H9 (cell line): ENCODE data around the gene SOX18. TPM values are rescaled to one million over a fixed set of nuclear protein-coding genes. Genes with fewer than 3 reads are reported as not detected.

Source experiments
- DNase-seq: peaks from one replicate; pipeline ENCODE4 v3.0.0-alpha.2; 2017
- H2AFZ ChIP-seq: one replicate; pipeline ENCODE4 v1.6.1; 2013; ENCODE audit warnings: mild to moderate bottlenecking, low read length, control low read depth, moderate library complexity
- H2AK5ac ChIP-seq: 2 replicates; pipeline ENCODE4 v1.6.1; 2013; ENCODE audit warnings: low read length, control low read depth, mixed read lengths; ENCODE audit not compliant: insufficient read length
- H2BK120ac ChIP-seq: one replicate; pipeline ENCODE4 v1.6.1; 2013; ENCODE audit warnings: low read depth, mild to moderate bottlenecking, low read length, control low read depth, inconsistent platforms; ENCODE audit not compliant: poor library complexity, severe bottlenecking
- H2BK12ac ChIP-seq: 2 replicates; pipeline ENCODE4 v1.6.1; 2013; ENCODE audit warnings: low read length, control low read depth, mixed read lengths, low read depth; ENCODE audit not compliant: insufficient read length
- H2BK15ac ChIP-seq: 2 replicates; pipeline ENCODE4 v1.6.1; 2013; ENCODE audit warnings: low read depth, low read length, control low read depth
- H2BK20ac ChIP-seq: one replicate; pipeline ENCODE4 v1.6.1; 2013; ENCODE audit warnings: low read depth, mild to moderate bottlenecking, low read length, control low read depth, inconsistent platforms; ENCODE audit not compliant: poor library complexity, severe bottlenecking
- H2BK5ac ChIP-seq: 2 replicates; pipeline ENCODE4 v1.6.1; 2013; ENCODE audit warnings: low read length, control low read depth, mixed read lengths; ENCODE audit not compliant: insufficient read length
- H3K14ac ChIP-seq: 2 replicates; pipeline ENCODE4 v1.6.1; 2013; ENCODE audit warnings: low read length, control low read depth; ENCODE audit not compliant: insufficient read depth
- H3K18ac ChIP-seq: 2 replicates; pipeline ENCODE4 v1.6.1; 2013; ENCODE audit warnings: low read depth, mild to moderate bottlenecking, mixed read lengths, low read length, control low read depth; ENCODE audit not compliant: insufficient read length
- H3K23ac ChIP-seq: 2 replicates; pipeline ENCODE4 v1.6.1; 2013; ENCODE audit warnings: low read length, control low read depth, mixed read lengths, low read depth; ENCODE audit not compliant: insufficient read length
- H3K23me2 ChIP-seq: 2 replicates; pipeline ENCODE4 v1.6.1; 2013; ENCODE audit warnings: low read depth, mild to moderate bottlenecking, mixed read lengths, low read length, control low read depth; ENCODE audit not compliant: insufficient read length, poor library complexity, severe bottlenecking
- H3K27ac ChIP-seq: 2 replicates; pipeline ENCODE4 v1.5.1; 2013; ENCODE audit warnings: low read length, control low read depth, mixed read lengths, low read depth; ENCODE audit not compliant: insufficient read length
- H3K27me3 ChIP-seq: 2 replicates; pipeline ENCODE4 v1.6.1; 2013; ENCODE audit warnings: low read length, control low read depth, inconsistent platforms; ENCODE audit not compliant: insufficient read depth
- H3K4ac ChIP-seq: 2 replicates; pipeline ENCODE4 v1.6.1; 2013; ENCODE audit warnings: low read depth, mild to moderate bottlenecking, control low read depth, inconsistent platforms, low read length, moderate library complexity
- H3K4me1 ChIP-seq: 2 replicates; pipeline ENCODE4 v1.6.1; 2013; ENCODE audit warnings: low read length, control low read depth, inconsistent platforms; ENCODE audit not compliant: insufficient read depth
- H3K4me2 ChIP-seq: 2 replicates; pipeline ENCODE4 v1.6.1; 2013; ENCODE audit warnings: low read length, control low read depth, mixed read lengths; ENCODE audit not compliant: insufficient read length, insufficient read depth
- H3K56ac ChIP-seq: 2 replicates; pipeline ENCODE4 v1.6.1; 2013; ENCODE audit warnings: low read depth, mild to moderate bottlenecking, mixed read lengths, low read length, control low read depth; ENCODE audit not compliant: insufficient read length
- H3K79me1 ChIP-seq: 2 replicates; pipeline ENCODE4 v1.6.1; 2013; ENCODE audit warnings: low read depth, mild to moderate bottlenecking, moderate library complexity, low read length, control low read depth, inconsistent platforms; ENCODE audit not compliant: insufficient read depth, poor library complexity, severe bottlenecking
- H3K79me2 ChIP-seq: 2 replicates; pipeline ENCODE4 v1.6.1; 2013; ENCODE audit warnings: low read length, control low read depth, inconsistent platforms; ENCODE audit not compliant: insufficient read depth
- H3K9ac ChIP-seq: 2 replicates; pipeline ENCODE4 v1.6.1; 2013; ENCODE audit warnings: low read length, control low read depth, mixed read lengths; ENCODE audit not compliant: insufficient read length; ENCODE audit errors: extremely low read depth
- H3K9me3 ChIP-seq: one replicate; pipeline ENCODE4 v1.6.1; 2013; ENCODE audit warnings: low read depth, low read length, inconsistent platforms; ENCODE audit not compliant: control insufficient read depth
- H3T11ph ChIP-seq: one replicate; pipeline ENCODE4 v1.6.1; 2013; ENCODE audit warnings: mild to moderate bottlenecking, low read length, control low read depth, inconsistent platforms
- H4K20me1 ChIP-seq: one replicate; pipeline ENCODE4 v1.6.1; 2013; ENCODE audit not compliant: control insufficient read depth, insufficient read length, insufficient read depth
- H4K5ac ChIP-seq: 2 replicates; pipeline ENCODE4 v1.6.1; 2013; ENCODE audit warnings: low read depth, mild to moderate bottlenecking, mixed read lengths, low read length, control low read depth; ENCODE audit not compliant: insufficient read length
- H4K8ac ChIP-seq: replicated peaks from 2 replicates; pipeline ENCODE4 v1.6.1; 2013; ENCODE audit warnings: low read length, control low read depth, mixed read lengths, low read depth; ENCODE audit not compliant: insufficient read length
- H4K91ac ChIP-seq: 2 replicates; pipeline ENCODE4 v1.6.1; 2013; ENCODE audit warnings: low read depth, mild to moderate bottlenecking, moderate library complexity, mixed read lengths, low read length, control low read depth; ENCODE audit not compliant: insufficient read length
- H3K27ac Mint-ChIP-seq, 3 experiments: 2 replicates in 2 of 3; 3 replicates in 1 of 3; pipeline ENCODE4 v1.8.0; 2020 to 2021; ENCODE audit warnings: mixed read lengths in 3 of 3, mild to moderate bottlenecking in 1 of 3, moderate library complexity in 1 of 3
- H3K27me3 Mint-ChIP-seq: 2 replicates; pipeline ENCODE4 v1.8.0; 2021; ENCODE audit warnings: low read depth, mild to moderate bottlenecking, moderate library complexity, mixed read lengths
- H3K36me3 Mint-ChIP-seq, 3 experiments: 2 replicates in 2 of 3; 3 replicates in 1 of 3; pipeline ENCODE4 v1.8.0; 2020 to 2021; ENCODE audit warnings: low read depth in 3 of 3, mixed read lengths in 3 of 3; ENCODE audit not compliant: insufficient read depth in 1 of 3
- H3K4me1 Mint-ChIP-seq, 2 experiments: 2 replicates each; pipeline ENCODE4 v1.8.0; 2020; ENCODE audit warnings: mixed read lengths in 2 of 2
- H3K4me3 Mint-ChIP-seq, 2 experiments: 2 replicates in 1 of 2; 3 replicates in 1 of 2; pipeline ENCODE4 v1.8.0; 2020 to 2021; ENCODE audit warnings: mild to moderate bottlenecking in 2 of 2, mixed read lengths in 2 of 2, moderate library complexity in 1 of 2
- H3K9me3 Mint-ChIP-seq, 2 experiments: 2 replicates in 1 of 2; 3 replicates in 1 of 2; pipeline ENCODE4 v1.8.0; 2020; ENCODE audit warnings: mild to moderate bottlenecking in 2 of 2, mixed read lengths in 2 of 2, moderate library complexity in 1 of 2
- CTCF ChIP-seq: fragments of 200-600 bp; sonication (generic); conservative IDR thresholded peaks from 3 replicates; pipeline ENCODE4 v1.8.0; 2021; ENCODE audit warnings: antibody characterized with exemption, mild to moderate bottlenecking
- WGBS: extraction: QIAGEN DNeasy Blood & Tissue Kit; methylation state at CpG from one replicate; pipeline ENCODE4 v1.1.7; 2013; ENCODE audit warnings: missing lambda C conversion rate, low lambda C conversion rate, mixed read lengths; ENCODE audit not compliant: insufficient read length; ENCODE audit errors: extremely low coverage; 5-methylcytosine and 5-hydroxymethylcytosine counted together
- total RNA-seq: library from RNA; stranded (reverse); gene quantifications from 2 replicates; pipeline ENCODE4 v1.2.1, GENCODE V29; 2021

The SOX18 gene
- total RNA-seq, 1 experiment from 2014 or later, result 2.0 TPM

- peak within 1 kb of the TSS; percentile 49 for H3K4me2 ChIP-seq
- no peak within 1 kb of the TSS for H2BK15ac ChIP-seq
- no peaks in the 10 kb centered on the region for H3K9me3 Mint-ChIP-seq
- H3K18ac ChIP-seq, result no peak within 1 kb of the TSS
- DNase-seq, result peak; percentile 93
- H3K27me3 ChIP-seq, result no peaks in the 10 kb centered on the region
- WGBS, result no CpG with 5 or more reads among the region's 85 CpGs
- no peak within 1 kb of the TSS for H3K9ac ChIP-seq
- H3K27me3 Mint-ChIP-seq, result peaks cover 5% of the 10 kb centered on the region
- no peaks in the 10 kb centered on the region; a peak in 1 of 7 replicates for H3K36me3 Mint-ChIP-seq
- H4K5ac ChIP-seq, result no peak within 1 kb of the TSS
- no peak within 1 kb of the TSS for H2BK12ac ChIP-seq
- no peak within 1 kb of the TSS for H2BK120ac ChIP-seq
- no peak within 1 kb of the TSS for H2BK5ac ChIP-seq
- no peaks in the 10 kb centered on the region for H3K79me1 ChIP-seq
- H3K27ac ChIP-seq, result no peak within 1 kb of the TSS
- H2BK20ac ChIP-seq, result no peak within 1 kb of the TSS
- H3K23me2 ChIP-seq, result peaks cover 6% of the 10 kb centered on the region
- H3K9me3 ChIP-seq, result no peaks in the 10 kb centered on the region
- no peak for TF ChIP-seq CTCF
- no peaks in the 10 kb centered on the region for H3K79me2 ChIP-seq
- H3K23ac ChIP-seq, result no peak within 1 kb of the TSS
- H3T11ph ChIP-seq, result no peak within 1 kb of the TSS
- no peaks in the 10 kb centered on the region for H4K20me1 ChIP-seq
- no peak within 1 kb of the TSS for H4K8ac ChIP-seq
- no peak within 1 kb of the TSS for H2AK5ac ChIP-seq
- peak within 1 kb of the TSS; percentile 27; the same call in 1 of the 2 replicates for H3K14ac ChIP-seq
- peaks cover 1% of the 10 kb centered on the region; the same call in 1 of the 2 replicates for H3K4me1 ChIP-seq
- H3K56ac ChIP-seq, result no peak within 1 kb of the TSS
- no peak within 1 kb of the TSS for H3K4ac ChIP-seq
- H3K27ac Mint-ChIP-seq, result peak within 1 kb of the TSS in 1 of 3 experiments; percentile 62; a peak in 2 of 7 replicates
- H4K91ac ChIP-seq, result no peak within 1 kb of the TSS
- peaks cover 31 to 39% of the 10 kb centered on the region in 2 experiments for H3K4me1 Mint-ChIP-seq
- H2AFZ ChIP-seq, result no peak within 1 kb of the TSS
- H3K4me3 Mint-ChIP-seq, result peak within 1 kb of the TSS; percentile 77 to 84
These were observed 13.4 kb upstream of the SOX18 start, which contains the start of gene TCEA2 for GRCh38 chr20:64062596-64063388. Gene TCEA2, plus strand, starts transcription at chr20:64063198. Its CDS starts 115 bp downstream, at chr20:64063313.
